NCI-H82 (cell line): Measurements from ENCODE around the gene TJAP1.
A peak's percentile ranks its signal among the peaks of the same experiment; 100 is the strongest.
"Not testable (repeated sequence)": the region's sequence is repeated elsewhere in the genome, so short reads cannot be mapped to it uniquely, and the experiment has no call there.

ENCODE experiments used
- DNase-seq: peaks from one replicate; lab custom pipeline; 2025; lab: John Stamatoyannopoulos, UW

The TJAP1 gene

GRCh38 chr6:43454290-43454695, 23.1 kb upstream of the TJAP1 start:
- no peak for DNase-seq

GRCh38 chr6:43454696-43455530, 22.5 kb upstream of the TJAP1 start:
- peak; percentile 71 for DNase-seq

- peak; percentile 85 for DNase-seq
Measured at GRCh38 chr6:43455531-43456428, 21.6 kb upstream of the TJAP1 start, which contains the start of gene DLK2. Gene DLK2, minus strand, starts transcription at chr6:43455548. Its CDS starts 723 bp downstream, at chr6:43454825.

- DNase-seq, result no peak
Measured at GRCh38 chr6:43457643-43458042, 19.7 kb upstream of the TJAP1 start.

GRCh38 chr6:43458154-43458553, 19.2 kb upstream of the TJAP1 start:
- not testable (repeated sequence) for DNase-seq

- DNase-seq, result no peak
Measured at GRCh38 chr6:43459535-43459934, 17.8 kb upstream of the TJAP1 start.

- DNase-seq, result peak; percentile 25
Measured at GRCh38 chr6:43460032-43460431, 17.3 kb upstream of the TJAP1 start.

GRCh38 chr6:43461936-43462335, 15.4 kb upstream of the TJAP1 start:
- no peak for DNase-seq

GRCh38 chr6:43464337-43464736, 13.0 kb upstream of the TJAP1 start:
- no peak for DNase-seq

GRCh38 chr6:43465948-43466347, 11.4 kb upstream of the TJAP1 start:
- no peak for DNase-seq

GRCh38 chr6:43467265-43467664, 10.1 kb upstream of the TJAP1 start:
- not testable (repeated sequence) for DNase-seq

- DNase-seq, result no peak
Measured at GRCh38 chr6:43467752-43468151, 9.6 kb upstream of the TJAP1 start.

- DNase-seq, result peak; percentile 13
Measured at GRCh38 chr6:43468240-43468639, 9.1 kb upstream of the TJAP1 start.

GRCh38 chr6:43468748-43469681, 8.4 kb upstream of the TJAP1 start:
- no peak for DNase-seq

- DNase-seq, result no peak
Measured at GRCh38 chr6:43469947-43470346, 7.4 kb upstream of the TJAP1 start.

GRCh38 chr6:43471399-43471798, 6.0 kb upstream of the TJAP1 start:
- DNase-seq, result no peak

- DNase-seq, result no peak
Measured at GRCh38 chr6:43472515-43472914, 4.9 kb upstream of the TJAP1 start.

GRCh38 chr6:43475516-43475915, 1.9 kb upstream of the TJAP1 start:
- DNase-seq, result peak; percentile 93

- DNase-seq, result no peak
Measured at GRCh38 chr6:43476746-43477145, 624 bp upstream of the TJAP1 start.

- DNase-seq, result peak; percentile 60
Measured at GRCh38 chr6:43478008-43478372, 620 bp downstream of the TJAP1 start.

GRCh38 chr6:43481075-43481474, 3.7 kb downstream of the TJAP1 start:
- DNase-seq, result no peak
